GM19372 (cell line): ENCODE measurements around the gene KCTD2.
"Not testable (repeated sequence)": the region's sequence is repeated elsewhere in the genome, so short reads cannot be mapped to it uniquely, and the experiment has no call there.

Source experiments
- ATAC-seq: cut with Tn5 transposase; IDR thresholded peaks from one replicate; pipeline ENCODE4 v1.9.1; 2021; ENCODE audit warnings: mild to moderate bottlenecking, low read depth, moderate library complexity; ENCODE audit not compliant: unreplicated experiment

KCTD2 gene

GRCh38 chr17:75019710-75020109 is 27.3 kb upstream of the KCTD2 start:
- ATAC-seq = no peak

- no peak for ATAC-seq
Observed at GRCh38 chr17:75020331-75021110, 26.5 kb upstream of the KCTD2 start.

GRCh38 chr17:75024686-75025397 is 22.2 kb upstream of the KCTD2 start:
- ATAC-seq = no peak

GRCh38 chr17:75025398-75025734 is 21.7 kb upstream of the KCTD2 start:
- ATAC-seq = not testable (repeated sequence)

- ATAC-seq = not testable (repeated sequence)
Observed at GRCh38 chr17:75026650-75027049, 20.4 kb upstream of the KCTD2 start.

GRCh38 chr17:75030161-75030560 is 16.9 kb upstream of the KCTD2 start:
- no peak for ATAC-seq

GRCh38 chr17:75031972-75032719 is 14.9 kb upstream of the KCTD2 start:
- ATAC-seq = no peak

- no peak for ATAC-seq
Observed at GRCh38 chr17:75032720-75033280, 14.2 kb upstream of the KCTD2 start.

GRCh38 chr17:75033346-75034235 is 13.4 kb upstream of the KCTD2 start:
- peak; percentile 30 for ATAC-seq

- ATAC-seq = peak; percentile 47
Observed at GRCh38 chr17:75034236-75034908, 12.7 kb upstream of the KCTD2 start.

- ATAC-seq = no peak
Observed at GRCh38 chr17:75036643-75037268, 10.3 kb upstream of the KCTD2 start.

- no peak for ATAC-seq
Observed at GRCh38 chr17:75039238-75039637, 7.8 kb upstream of the KCTD2 start.

- ATAC-seq = no peak
Observed at GRCh38 chr17:75041656-75042280, 5.3 kb upstream of the KCTD2 start.

GRCh38 chr17:75043789-75044188 is 3.2 kb upstream of the KCTD2 start:
- ATAC-seq = not testable (repeated sequence)

GRCh38 chr17:75044716-75045115 is 2.3 kb upstream of the KCTD2 start:
- no peak for ATAC-seq

- ATAC-seq = not testable (repeated sequence)
Observed at GRCh38 chr17:75045946-75046406, 1.0 kb upstream of the KCTD2 start.

GRCh38 chr17:75047398-75048098 is 523 bp downstream of the KCTD2 start:
- peak; percentile 7 for ATAC-seq
